Measurements from ENCODE around the gene SWT1. TPM values are rescaled to one million over a fixed set of nuclear protein-coding genes. Genes with fewer than 3 reads are reported as not detected.
"Not testable (repeated sequence)": the region's sequence is repeated elsewhere in the genome, so short reads cannot be mapped to it uniquely, and the experiment has no call there.

SWT1 gene
- total RNA-seq, 3 donors from 2014 or later, result 10.5 to 13.9 (median 10.9) TPM

GRCh38 chr1:185227161-185227560 is 70.2 kb downstream of the SWT1 start:
- intact Hi-C loops (cut with DNase I; ENCODE audit: low total_unique reads), result no loop called here
- TF ChIP-seq POLR2AphosphoS5 (IDR thresholded peaks at IDR 0.05) (no peak), POLR2A (IDR thresholded peaks at IDR 0.05) (no peak)
- TF ChIP-seq, protein P1, sequence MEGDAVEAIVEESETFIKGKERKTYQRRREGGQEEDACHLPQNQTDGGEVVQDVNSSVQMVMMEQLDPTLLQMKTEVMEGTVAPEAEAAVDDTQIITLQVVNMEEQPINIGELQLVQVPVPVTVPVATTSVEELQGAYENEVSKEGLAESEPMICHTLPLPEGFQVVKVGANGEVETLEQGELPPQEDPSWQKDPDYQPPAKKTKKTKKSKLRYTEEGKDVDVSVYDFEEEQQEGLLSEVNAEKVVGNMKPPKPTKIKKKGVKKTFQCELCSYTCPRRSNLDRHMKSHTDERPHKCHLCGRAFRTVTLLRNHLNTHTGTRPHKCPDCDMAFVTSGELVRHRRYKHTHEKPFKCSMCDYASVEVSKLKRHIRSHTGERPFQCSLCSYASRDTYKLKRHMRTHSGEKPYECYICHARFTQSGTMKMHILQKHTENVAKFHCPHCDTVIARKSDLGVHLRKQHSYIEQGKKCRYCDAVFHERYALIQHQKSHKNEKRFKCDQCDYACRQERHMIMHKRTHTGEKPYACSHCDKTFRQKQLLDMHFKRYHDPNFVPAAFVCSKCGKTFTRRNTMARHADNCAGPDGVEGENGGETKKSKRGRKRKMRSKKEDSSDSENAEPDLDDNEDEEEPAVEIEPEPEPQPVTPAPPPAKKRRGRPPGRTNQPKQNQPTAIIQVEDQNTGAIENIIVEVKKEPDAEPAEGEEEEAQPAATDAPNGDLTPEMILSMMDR (IDR thresholded peaks at IDR 0.05), result no peak
- no peak overlapping the region for H3K4me3 ChIP-seq
- DNase-seq (ENCODE audit: low spot score in 2 of 2), result no peak
- peaks cover 13 to 14% of the 10 kb centered on the region in 2 donors for H3K9me3 ChIP-seq
- no peak overlapping the region for H3K27ac ChIP-seq
- H3K27me3 ChIP-seq, result no peaks in the 10 kb centered on the region
- H3K36me3 ChIP-seq, result no peaks in the 10 kb centered on the region
- H3K4me1 ChIP-seq, result no peaks in the 10 kb centered on the region

DNA sequence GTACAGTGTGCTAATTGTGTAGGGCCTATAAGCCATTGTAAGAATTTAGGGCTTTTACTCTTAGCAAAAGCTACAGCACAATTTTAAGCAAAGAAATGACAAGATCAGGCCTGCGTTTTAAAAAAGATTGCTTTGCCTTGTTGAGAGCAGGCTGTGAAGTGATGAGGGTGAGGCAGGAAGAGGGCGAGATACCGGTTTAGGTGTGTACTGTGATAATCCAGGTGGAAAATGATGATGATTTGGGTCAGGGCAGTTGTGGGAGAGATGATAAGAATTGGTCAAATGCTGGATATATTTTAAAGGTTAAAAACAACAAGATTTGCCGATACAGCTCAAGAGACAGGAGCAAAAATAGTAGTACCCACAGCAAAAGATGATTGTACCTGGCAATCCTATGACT is 72.0 kb downstream of the SWT1 start:
- H3K27ac ChIP-seq, result no peak overlapping the region
- DNase-seq (ENCODE audit: low spot score in 2 of 2), result no peak
- peaks cover 4 to 9% of the 10 kb centered on the region in 2 donors for H3K9me3 ChIP-seq
- no peaks in the 10 kb centered on the region for H3K36me3 ChIP-seq
- TF ChIP-seq POLR2AphosphoS5 (IDR thresholded peaks at IDR 0.05), result no peak
- TF ChIP-seq, protein P1 (IDR thresholded peaks at IDR 0.05), result no peak
- TF ChIP-seq POLR2A (IDR thresholded peaks at IDR 0.05), result no peak
- no peak overlapping the region for H3K4me3 ChIP-seq
- no peaks in the 10 kb centered on the region for H3K27me3 ChIP-seq
- H3K4me1 ChIP-seq, result no peaks in the 10 kb centered on the region
- intact Hi-C loops (cut with DNase I; ENCODE audit: low total_unique reads), result no loop called here

DNA sequence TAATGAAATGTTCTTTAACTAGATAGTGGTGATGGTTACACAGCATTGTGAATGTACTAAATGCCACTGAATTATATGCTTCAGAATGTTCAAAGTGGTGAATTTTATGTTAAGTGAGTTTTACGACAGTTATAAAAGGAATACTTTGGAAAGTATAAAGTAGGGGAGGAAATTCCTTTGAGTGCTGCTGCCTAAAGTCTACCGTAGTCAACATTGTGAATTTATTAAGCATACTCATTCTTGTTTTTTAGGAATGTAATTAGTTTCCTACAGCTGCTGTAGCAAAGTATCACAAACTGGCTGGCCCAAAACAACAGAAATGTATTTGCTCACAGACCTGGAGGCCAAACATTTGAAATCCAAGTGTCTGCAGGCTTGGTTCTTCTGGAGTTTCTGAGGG is 73.0 kb downstream of the SWT1 start:
- H3K27me3 ChIP-seq, result no peaks in the 10 kb centered on the region
- DNase-seq (ENCODE audit: low spot score in 2 of 2), result no peak
- H3K9me3 ChIP-seq, result no peaks in the 10 kb centered on the region
- H3K27ac ChIP-seq, result no peak overlapping the region
- no peaks in the 10 kb centered on the region for H3K36me3 ChIP-seq
- H3K4me1 ChIP-seq, result no peaks in the 10 kb centered on the region
- no peak overlapping the region for H3K4me3 ChIP-seq
- intact Hi-C loops (cut with DNase I; ENCODE audit: low total_unique reads), result no loop called here
- no peak for TF ChIP-seq POLR2A (IDR thresholded peaks at IDR 0.05)

- Histone ChIP-seq H3K4me3 (no peak overlapping the region), H3K27ac (no peak overlapping the region), H3K27me3 (no peaks in the 10 kb centered on the region), H3K9me3 (no peaks in the 10 kb centered on the region), H3K36me3 (no peaks in the 10 kb centered on the region), H3K4me1 (no peaks in the 10 kb centered on the region)
- intact Hi-C loops (cut with DNase I; ENCODE audit: low total_unique reads), result no loop called here
- no peak for DNase-seq (ENCODE audit: low spot score in 2 of 2)
- TF ChIP-seq POLR2A (IDR thresholded peaks at IDR 0.05) (no peak), POLR2AphosphoS5 (IDR thresholded peaks at IDR 0.05) (no peak)
- TF ChIP-seq, protein P1 (IDR thresholded peaks at IDR 0.05), result no peak
These were observed 75.9 kb downstream of the SWT1 start for GRCh38 chr1:185232874-185233273.

GRCh38 chr1:185234183-185234582 is 77.2 kb downstream of the SWT1 start:
- intact Hi-C loops (cut with DNase I; ENCODE audit: low total_unique reads); H3K4me1 ChIP-seq; H3K9me3 ChIP-seq; H3K27ac ChIP-seq; DNase-seq (ENCODE audit: low spot score in 2 of 2); H3K36me3 ChIP-seq; H3K27me3 ChIP-seq; H3K4me3 ChIP-seq: not testable (repeated sequence)

- H3K9me3 ChIP-seq; intact Hi-C loops (cut with DNase I; ENCODE audit: low total_unique reads); H3K36me3 ChIP-seq; H3K4me1 ChIP-seq; H3K27ac ChIP-seq; H3K27me3 ChIP-seq; H3K4me3 ChIP-seq; DNase-seq (ENCODE audit: low spot score in 2 of 2): not testable (repeated sequence)
These were observed 80.2 kb downstream of the SWT1 start for GRCh38 chr1:185237176-185237575.

DNA sequence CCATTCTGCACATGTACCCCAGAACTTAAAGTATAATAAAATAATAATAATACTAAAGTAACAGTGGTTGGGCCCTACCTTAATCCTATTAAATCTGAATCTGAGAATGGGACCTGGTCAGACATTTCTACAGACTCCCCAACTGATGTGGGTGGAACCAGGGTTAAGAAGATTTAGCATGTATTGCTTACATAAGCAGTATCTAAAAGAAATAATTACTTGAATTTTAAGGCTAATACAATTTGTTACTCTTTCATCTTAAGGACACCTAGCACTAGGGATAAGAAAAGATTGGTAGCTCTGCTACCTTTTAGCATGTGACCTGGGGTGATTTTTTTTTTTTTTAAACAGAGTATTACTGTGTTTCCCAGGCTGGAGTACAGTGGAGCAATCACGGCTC is 80.7 kb downstream of the SWT1 start:
- no peak overlapping the region for H3K4me3 ChIP-seq
- H3K27ac ChIP-seq, result no peak overlapping the region
- no peaks in the 10 kb centered on the region for H3K27me3 ChIP-seq
- H3K9me3 ChIP-seq, result no peaks in the 10 kb centered on the region
- TF ChIP-seq, protein P1 (IDR thresholded peaks at IDR 0.05), result no peak
- no peak for TF ChIP-seq POLR2AphosphoS5 (IDR thresholded peaks at IDR 0.05)
- no peak for TF ChIP-seq POLR2A (IDR thresholded peaks at IDR 0.05)
- no peaks in the 10 kb centered on the region for H3K4me1 ChIP-seq
- intact Hi-C loops (cut with DNase I; ENCODE audit: low total_unique reads), result no loop called here
- DNase-seq (ENCODE audit: low spot score in 2 of 2), result no peak
- no peaks in the 10 kb centered on the region for H3K36me3 ChIP-seq
